ENCODE results near the gene PTPRK.
A peak's percentile ranks its signal among the peaks of the same experiment; 100 is the strongest.

Gene PTPRK

DNA sequence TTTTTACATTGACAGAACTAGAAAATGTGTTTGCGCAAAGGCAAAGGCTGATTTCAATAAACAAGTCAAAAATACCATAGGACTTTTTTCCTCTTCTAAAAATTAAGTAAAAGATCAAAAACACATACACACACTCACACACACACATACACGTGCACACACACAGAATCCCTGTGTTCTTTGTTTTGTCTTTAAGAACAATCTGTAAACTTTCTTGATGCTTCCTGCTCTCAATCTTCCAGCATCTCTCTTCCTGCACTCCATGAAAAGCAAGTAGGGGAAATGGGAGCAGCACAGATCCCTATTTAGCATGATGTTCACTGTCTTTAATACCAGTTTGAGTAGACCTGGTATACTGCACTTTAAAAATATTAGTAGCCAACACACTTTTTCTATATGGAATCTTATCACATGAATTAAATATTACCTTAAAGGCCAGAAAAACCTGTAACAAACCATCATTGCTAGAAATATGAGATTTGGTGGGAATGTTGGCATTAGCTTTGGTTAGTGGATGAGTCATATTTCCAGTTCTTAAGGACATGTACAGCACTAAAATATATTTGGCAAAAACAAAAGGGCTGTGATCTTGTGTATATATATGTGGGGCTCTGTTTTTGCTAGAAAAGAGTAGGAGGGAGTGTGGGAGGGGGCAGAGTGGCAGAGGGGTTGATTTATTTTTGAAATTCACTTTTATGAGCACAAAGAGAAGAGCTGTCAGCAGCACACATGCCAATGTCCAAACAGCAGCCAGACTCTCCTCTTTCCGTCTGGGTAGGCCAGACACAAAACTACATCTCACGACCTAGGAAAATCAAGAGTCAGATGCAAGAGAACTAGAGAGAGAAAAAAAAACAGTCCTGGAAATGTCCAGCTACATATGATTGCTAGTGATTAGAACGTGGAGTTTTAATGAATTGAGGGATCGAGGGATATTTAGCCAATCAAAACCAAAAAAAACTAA, 4.6 kb downstream of the PTPRK start:
- no peak for DNase-seq (ENCODE audit: low read depth)

- no peak for DNase-seq (ENCODE audit: low read depth)
These were observed 6.5 kb downstream of the PTPRK start for GRCh38 chr6:128513878-128514277.

DNA sequence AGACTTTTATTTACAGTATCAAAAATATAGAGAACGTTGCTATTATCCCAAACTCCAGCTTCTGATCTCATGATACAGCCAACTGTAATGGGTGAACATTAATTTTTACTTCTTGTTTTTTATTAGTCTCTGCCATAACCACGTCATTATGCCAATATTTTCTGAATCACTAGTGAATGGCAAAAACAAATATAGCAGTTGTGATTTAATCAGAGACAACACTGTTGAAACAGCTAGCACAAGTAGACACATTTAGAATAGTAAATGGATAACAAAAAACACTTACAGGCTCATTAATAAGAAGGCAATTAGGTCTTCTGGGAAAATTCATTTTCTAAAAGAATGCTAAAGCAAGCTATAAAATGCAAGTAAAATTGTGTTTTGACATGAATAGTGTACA, 8.1 kb downstream of the PTPRK start:
- DNase-seq (ENCODE audit: low read depth) = no peak

GRCh38 chr6:128511506-128511905, 8.9 kb downstream of the PTPRK start:
- no peak for DNase-seq (ENCODE audit: low read depth)

DNA sequence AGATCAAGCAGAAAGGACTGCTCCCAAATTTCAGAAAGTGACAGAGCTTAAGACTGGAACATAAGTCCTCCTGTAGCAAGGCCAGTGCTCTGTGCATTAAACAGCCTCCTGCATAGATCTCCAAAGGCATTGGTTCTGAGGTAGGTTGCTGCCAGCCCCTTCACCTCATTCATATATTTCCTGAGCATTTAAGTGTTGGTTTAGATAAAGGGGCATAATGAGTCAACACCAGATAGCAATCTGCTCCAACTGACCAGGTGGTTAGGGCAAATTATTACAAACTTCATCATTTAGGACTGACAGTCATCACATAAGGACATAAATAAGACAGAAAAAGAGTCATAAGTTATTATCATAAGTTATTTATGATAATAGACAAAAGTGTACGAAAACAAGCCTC, 10.7 kb downstream of the PTPRK start:
- DNase-seq (ENCODE audit: low read depth) = no peak

DNA sequence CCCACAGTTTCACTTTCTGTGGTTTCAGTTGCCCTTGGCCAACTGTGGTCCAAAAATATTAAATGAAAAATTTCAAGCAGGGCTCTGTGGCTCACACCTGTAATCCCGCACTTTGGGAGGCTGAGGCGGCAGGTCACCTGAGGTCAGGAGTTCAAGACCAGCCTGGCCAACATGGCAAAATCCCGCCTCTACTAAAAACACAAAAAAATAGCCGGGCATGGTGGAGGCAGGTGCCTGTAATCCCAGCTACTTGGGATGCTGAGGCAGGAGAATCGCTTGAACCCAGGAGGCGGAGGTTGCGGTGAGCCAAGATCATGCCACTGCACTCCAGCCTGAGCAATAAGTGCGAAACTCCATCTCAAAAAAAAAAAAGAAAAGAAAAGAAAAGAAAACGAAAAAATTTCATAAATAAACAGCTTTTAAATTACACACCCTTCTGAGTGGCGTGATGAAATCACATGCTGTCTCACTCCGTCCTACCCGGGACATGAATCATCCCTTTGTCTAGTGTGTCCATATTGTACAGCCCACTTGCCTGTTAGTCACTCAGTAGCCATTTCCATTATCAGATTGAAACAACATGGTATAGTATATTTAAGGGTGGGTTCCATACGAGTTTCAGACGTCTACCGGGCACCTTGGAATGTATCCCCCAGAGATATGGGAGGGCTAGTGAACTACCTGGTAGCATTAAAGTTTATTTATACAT, 11.7 kb downstream of the PTPRK start:
- DNase-seq (ENCODE audit: low read depth) = peak; percentile 85

- DNase-seq (ENCODE audit: low read depth) = no peak
These were observed 12.8 kb downstream of the PTPRK start for GRCh38 chr6:128507337-128508310.

GRCh38 chr6:128505603-128506002, 14.8 kb downstream of the PTPRK start:
- no peak for DNase-seq (ENCODE audit: low read depth)

GRCh38 chr6:128504003-128504654, 16.3 kb downstream of the PTPRK start:
- DNase-seq (ENCODE audit: low read depth) = no peak

GRCh38 chr6:128500749-128501600, 19.4 kb downstream of the PTPRK start:
- DNase-seq (ENCODE audit: low read depth) = no peak

DNA sequence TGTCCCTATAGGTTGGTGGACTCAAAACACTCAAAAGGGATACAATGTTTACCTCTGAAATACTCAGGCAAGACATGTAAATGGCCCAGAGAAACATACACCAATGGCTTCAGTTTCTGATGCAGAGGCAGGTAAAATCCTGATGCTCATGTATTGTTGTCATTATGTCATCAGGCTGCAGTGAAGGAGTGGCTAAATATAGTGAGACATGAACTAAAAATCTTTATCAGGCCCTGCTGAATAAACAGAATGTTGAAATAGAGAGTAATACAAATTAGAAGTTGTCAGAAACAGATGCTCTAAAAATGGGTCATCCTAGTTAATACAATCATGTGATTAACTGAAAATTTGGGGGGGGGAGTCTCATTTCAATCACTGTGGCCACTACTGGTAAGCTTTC, 20.4 kb downstream of the PTPRK start:
- DNase-seq (ENCODE audit: low read depth) = no peak

DNA sequence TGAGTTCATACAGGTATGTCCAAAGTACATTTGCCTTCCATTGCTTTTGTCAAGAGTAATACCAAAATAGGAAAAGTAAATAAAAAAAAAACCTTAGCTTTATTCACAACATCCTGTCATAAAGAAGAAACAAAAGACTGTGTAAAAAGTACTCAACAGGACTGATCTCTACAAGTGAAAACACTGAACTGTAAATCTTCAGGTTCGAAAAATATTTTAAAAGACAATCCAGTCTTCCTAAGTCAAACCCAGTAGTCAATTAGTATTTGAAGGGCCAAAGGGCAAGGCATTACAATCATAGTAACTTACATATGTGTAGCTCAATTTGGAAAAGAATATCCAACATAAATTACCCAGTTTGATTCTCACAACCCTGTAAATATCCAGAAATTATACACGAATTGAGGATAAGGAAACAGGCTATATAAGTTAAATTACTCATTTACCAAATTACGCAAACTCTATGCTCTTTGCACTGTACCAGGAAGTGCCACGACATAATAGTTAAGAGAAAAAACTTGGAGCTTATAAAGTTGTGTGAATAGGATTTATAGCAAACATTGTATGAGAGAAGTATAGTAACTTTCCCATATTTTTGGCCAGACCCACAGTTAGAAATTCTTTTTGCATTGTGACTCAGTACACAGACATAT, 21.2 kb downstream of the PTPRK start:
- no peak for DNase-seq (ENCODE audit: low read depth)

DNA sequence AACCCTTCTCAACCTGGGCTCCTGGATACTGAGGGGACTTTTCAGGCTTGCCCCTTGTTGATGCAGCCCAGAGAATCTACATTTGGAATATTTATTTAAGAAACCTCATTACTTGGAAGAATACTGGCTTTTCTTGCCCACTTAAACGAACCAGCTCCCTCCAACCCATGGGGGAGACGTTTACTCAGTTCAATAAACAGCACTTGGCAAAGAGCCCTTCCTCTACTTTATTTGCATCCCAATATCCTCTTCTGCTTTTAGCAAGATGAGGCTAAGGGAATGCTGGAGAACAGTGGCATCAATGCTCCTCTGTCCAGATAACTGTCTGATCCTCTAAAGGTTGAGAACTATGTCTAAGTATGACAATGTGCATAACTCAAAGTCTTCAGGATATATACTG, 22.2 kb downstream of the PTPRK start:
- no peak for DNase-seq (ENCODE audit: low read depth)

DNA sequence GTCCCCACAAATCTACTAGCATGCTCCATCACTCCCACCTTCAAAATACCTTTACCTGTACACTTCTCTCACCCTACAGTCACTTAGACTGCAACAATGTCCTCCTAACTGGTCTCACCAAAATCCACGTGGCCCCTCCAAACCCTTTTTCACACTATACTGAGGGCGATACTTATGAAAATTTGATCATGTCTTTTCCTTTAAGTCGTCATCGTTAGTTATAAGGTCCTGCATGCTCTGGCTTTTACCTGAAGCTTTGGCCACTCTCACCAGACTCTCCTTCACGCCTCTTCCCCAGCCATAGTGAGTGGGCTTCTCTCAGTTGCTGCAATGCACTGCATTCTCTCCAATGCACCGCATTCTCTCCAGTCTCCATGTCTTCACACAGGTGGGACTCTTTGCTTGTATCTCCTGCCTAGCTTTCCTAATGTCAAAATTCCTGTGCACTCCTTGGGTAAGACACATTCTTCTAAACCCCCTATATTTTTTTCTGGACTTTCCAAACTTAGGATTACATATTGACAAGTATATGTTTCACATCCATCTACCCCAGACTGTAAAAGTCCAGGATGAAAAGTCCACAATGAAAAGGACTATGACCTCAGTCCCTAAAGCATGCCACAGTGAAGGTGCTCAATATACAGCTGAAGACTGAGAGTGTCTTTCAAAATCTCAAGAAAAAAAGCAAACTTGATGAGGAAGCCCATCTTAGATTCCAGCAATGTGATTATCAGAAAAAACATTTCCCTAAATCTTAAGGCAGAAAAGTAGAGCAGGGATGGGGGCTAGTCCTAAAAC, 24.7 kb downstream of the PTPRK start:
- no peak for DNase-seq (ENCODE audit: low read depth)

DNA sequence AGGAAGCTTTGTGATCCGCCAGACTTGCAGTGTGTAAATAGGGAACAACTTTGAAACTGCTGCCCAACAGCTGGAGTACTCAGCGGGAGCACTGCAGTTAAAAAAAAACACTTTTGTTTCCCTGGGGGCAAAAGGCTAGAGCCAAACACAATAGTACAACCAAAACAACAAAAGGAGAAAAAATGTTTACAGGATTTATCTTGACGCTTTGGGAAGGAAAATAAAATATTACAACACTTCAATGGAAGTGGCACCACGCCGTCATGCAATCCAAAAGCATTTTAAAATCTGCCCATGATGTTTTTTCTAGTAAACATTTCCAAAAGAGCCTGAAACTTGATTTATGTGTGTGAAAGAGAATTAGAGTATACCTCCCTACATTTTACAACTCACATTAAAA, 26.0 kb downstream of the PTPRK start:
- DNase-seq (ENCODE audit: low read depth) = no peak

- no peak for DNase-seq (ENCODE audit: low read depth)
These were observed 26.5 kb downstream of the PTPRK start for GRCh38 chr6:128493877-128494276.

DNA sequence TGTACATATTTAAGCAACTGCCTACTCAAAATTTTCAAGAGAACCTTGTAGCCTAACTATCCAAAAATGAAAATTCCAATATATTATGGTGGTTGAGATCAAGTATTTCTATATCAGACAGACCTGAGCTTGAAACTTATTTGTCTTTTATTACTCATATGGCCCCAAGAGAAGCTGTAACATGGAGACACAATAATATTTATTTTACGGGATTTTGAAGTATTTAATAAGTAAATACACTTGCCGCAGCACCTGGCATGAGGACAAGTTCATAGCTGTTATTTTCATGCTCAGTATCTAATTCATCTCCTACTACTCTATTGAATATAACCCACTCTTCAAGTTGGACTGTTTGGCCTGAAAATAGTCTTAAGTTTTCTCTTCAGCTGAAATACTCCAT, 28.0 kb downstream of the PTPRK start:
- no peak for DNase-seq (ENCODE audit: low read depth)

DNA sequence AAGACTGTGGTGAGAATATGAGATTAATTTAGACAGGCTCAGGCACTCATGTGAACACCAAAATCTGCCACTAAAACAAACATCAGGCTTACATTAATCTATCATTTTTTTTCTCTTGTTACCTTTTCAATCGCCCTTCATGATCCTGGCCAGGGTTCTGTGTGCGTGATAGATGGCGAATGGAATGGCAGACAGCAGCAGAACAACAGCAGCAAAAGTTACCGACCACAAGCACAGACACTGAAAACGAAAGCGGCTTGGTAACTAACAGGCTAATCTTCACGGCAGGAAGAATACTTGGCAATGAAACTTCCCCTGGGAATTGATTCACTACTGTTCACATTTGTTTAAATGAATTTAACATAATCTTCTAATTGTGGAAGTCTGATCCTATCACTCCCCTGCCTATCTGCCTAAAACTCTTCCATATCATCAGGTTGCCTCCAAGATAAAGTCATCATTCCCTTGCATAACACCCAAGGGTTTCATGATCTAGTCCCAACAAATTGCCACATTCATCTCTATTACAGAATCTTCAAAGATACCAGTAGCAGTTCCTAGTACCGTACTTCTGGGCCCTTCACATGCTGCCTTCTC, 28.7 kb downstream of the PTPRK start:
- peak; percentile 56 for DNase-seq (ENCODE audit: low read depth)

GRCh38 chr6:128491100-128491581, 29.3 kb downstream of the PTPRK start:
- no peak for DNase-seq (ENCODE audit: low read depth)

All from fibroblast of the conjunctiva (primary cell).